Measurements from ENCODE around the gene PI4KA. TPM values are rescaled to one million over a fixed set of nuclear protein-coding genes. Genes with fewer than 3 reads are reported as not detected.

PI4KA gene
- total RNA-seq, 6 experiments from 2014 or later: 51.0 to 61.3 (median 57.2) TPM

DNA sequence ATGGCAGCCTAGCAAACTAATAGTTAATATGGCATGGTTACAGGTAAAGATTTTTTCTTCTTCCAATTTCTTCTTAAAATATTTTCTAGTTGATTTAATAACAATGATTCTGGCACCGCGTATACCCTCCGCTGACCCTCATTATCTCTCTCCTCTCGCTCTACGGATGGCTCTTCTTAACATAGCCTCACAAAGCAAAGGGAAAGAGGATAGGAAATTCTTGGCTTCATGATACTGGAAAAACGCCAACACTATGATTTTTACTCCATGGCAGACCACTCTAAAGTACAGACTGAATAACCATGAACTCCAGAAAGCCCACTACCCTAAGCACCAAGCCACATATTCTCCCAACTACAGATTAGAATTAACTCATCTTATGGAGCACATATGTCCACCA lies 6.1 kb downstream of the PI4KA start:
- Mint-ChIP-seq H3K4me3 (no peak overlapping the region), H3K36me3 (ENCODE audit: low read depth) (no peaks in the 10 kb centered on the region), H3K9me3 (no peaks in the 10 kb centered on the region), H3K4me1 (ENCODE audit: low read depth) (peaks cover 17% of the 10 kb centered on the region), H3K27me3 (ENCODE audit: insufficient read depth) (no peaks in the 10 kb centered on the region), H3K27ac (no peak overlapping the region)
- DNase-seq: no peak
- no peak for TF ChIP-seq CTCF (IDR thresholded peaks at IDR 0.05)

- Mint-ChIP-seq H3K9me3 (no peaks in the 10 kb centered on the region), H3K4me3 (no peak overlapping the region), H3K27me3 (ENCODE audit: insufficient read depth) (no peaks in the 10 kb centered on the region), H3K4me1 (ENCODE audit: low read depth) (peaks cover 13% of the 10 kb centered on the region), H3K36me3 (ENCODE audit: low read depth) (no peaks in the 10 kb centered on the region), H3K27ac (no peak overlapping the region)
- DNase-seq: no peak
- no peak for TF ChIP-seq CTCF (IDR thresholded peaks at IDR 0.05)
Observed at GRCh38 chr22:20852076-20852475, 6.5 kb downstream of the PI4KA start.

- Mint-ChIP-seq H3K27me3 (ENCODE audit: insufficient read depth) (no peaks in the 10 kb centered on the region), H3K36me3 (ENCODE audit: low read depth) (no peaks in the 10 kb centered on the region), H3K9me3 (no peaks in the 10 kb centered on the region), H3K27ac (no peak overlapping the region), H3K4me1 (ENCODE audit: low read depth) (peaks cover 11% of the 10 kb centered on the region), H3K4me3 (no peak overlapping the region)
- DNase-seq: no peak
- no peak for TF ChIP-seq CTCF (IDR thresholded peaks at IDR 0.05)
Observed at GRCh38 chr22:20847318-20847822, 11.2 kb downstream of the PI4KA start.

GRCh38 chr22:20844055-20845037 lies 14.3 kb downstream of the PI4KA start:
- no peak for TF ChIP-seq CTCF (IDR thresholded peaks at IDR 0.05)
- peaks cover 27% of the 10 kb centered on the region for H3K4me1 Mint-ChIP-seq (ENCODE audit: low read depth)
- DNase-seq: no peak
- no peaks in the 10 kb centered on the region; the same call in 1 of the 2 replicates for H3K27me3 Mint-ChIP-seq (ENCODE audit: insufficient read depth)
- H3K27ac Mint-ChIP-seq: no peak overlapping the region
- H3K4me3 Mint-ChIP-seq: no peak overlapping the region
- H3K9me3 Mint-ChIP-seq: no peaks in the 10 kb centered on the region
- H3K36me3 Mint-ChIP-seq (ENCODE audit: low read depth): no peaks in the 10 kb centered on the region

DNA sequence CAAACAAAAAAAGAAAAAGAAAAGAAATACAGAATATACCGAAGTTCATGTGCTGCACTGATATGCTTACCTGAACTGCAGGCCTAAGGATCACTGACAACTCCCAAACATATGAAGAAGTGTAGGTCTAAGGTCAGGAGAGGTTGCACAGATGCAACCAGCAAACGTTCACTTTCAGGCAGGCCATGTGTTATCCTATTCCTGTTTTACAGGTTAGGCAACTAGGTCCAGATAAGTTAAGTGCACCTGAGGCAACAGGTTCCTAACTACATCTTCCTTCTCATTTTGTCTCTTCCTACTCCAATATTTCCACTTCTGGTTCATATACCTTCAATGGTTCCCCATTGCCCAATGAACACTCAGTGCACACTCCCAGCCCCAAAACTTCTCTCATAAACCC lies 15.1 kb downstream of the PI4KA start:
- no peaks in the 10 kb centered on the region for H3K9me3 Mint-ChIP-seq
- no peaks in the 10 kb centered on the region for H3K36me3 Mint-ChIP-seq (ENCODE audit: low read depth)
- no peaks in the 10 kb centered on the region; the same call in 1 of the 2 replicates for H3K27me3 Mint-ChIP-seq (ENCODE audit: insufficient read depth)
- H3K4me1 Mint-ChIP-seq (ENCODE audit: low read depth): peaks cover 27% of the 10 kb centered on the region
- no peak for DNase-seq
- H3K4me3 Mint-ChIP-seq: no peak overlapping the region
- no peak overlapping the region for H3K27ac Mint-ChIP-seq
- TF ChIP-seq CTCF (IDR thresholded peaks at IDR 0.05): no peak

Data from HFFc6 (cell line).